ENCODE data around the gene PHF3. TPM values are rescaled to one million over a fixed set of nuclear protein-coding genes. Genes with fewer than 3 reads are reported as not detected.

Gene PHF3, protein sequence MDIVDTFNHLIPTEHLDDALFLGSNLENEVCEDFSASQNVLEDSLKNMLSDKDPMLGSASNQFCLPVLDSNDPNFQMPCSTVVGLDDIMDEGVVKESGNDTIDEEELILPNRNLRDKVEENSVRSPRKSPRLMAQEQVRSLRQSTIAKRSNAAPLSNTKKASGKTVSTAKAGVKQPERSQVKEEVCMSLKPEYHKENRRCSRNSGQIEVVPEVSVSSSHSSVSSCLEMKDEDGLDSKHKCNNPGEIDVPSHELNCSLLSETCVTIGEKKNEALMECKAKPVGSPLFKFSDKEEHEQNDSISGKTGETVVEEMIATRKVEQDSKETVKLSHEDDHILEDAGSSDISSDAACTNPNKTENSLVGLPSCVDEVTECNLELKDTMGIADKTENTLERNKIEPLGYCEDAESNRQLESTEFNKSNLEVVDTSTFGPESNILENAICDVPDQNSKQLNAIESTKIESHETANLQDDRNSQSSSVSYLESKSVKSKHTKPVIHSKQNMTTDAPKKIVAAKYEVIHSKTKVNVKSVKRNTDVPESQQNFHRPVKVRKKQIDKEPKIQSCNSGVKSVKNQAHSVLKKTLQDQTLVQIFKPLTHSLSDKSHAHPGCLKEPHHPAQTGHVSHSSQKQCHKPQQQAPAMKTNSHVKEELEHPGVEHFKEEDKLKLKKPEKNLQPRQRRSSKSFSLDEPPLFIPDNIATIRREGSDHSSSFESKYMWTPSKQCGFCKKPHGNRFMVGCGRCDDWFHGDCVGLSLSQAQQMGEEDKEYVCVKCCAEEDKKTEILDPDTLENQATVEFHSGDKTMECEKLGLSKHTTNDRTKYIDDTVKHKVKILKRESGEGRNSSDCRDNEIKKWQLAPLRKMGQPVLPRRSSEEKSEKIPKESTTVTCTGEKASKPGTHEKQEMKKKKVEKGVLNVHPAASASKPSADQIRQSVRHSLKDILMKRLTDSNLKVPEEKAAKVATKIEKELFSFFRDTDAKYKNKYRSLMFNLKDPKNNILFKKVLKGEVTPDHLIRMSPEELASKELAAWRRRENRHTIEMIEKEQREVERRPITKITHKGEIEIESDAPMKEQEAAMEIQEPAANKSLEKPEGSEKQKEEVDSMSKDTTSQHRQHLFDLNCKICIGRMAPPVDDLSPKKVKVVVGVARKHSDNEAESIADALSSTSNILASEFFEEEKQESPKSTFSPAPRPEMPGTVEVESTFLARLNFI (N-terminal part only)
- 23.2 TPM for total RNA-seq

DNA sequence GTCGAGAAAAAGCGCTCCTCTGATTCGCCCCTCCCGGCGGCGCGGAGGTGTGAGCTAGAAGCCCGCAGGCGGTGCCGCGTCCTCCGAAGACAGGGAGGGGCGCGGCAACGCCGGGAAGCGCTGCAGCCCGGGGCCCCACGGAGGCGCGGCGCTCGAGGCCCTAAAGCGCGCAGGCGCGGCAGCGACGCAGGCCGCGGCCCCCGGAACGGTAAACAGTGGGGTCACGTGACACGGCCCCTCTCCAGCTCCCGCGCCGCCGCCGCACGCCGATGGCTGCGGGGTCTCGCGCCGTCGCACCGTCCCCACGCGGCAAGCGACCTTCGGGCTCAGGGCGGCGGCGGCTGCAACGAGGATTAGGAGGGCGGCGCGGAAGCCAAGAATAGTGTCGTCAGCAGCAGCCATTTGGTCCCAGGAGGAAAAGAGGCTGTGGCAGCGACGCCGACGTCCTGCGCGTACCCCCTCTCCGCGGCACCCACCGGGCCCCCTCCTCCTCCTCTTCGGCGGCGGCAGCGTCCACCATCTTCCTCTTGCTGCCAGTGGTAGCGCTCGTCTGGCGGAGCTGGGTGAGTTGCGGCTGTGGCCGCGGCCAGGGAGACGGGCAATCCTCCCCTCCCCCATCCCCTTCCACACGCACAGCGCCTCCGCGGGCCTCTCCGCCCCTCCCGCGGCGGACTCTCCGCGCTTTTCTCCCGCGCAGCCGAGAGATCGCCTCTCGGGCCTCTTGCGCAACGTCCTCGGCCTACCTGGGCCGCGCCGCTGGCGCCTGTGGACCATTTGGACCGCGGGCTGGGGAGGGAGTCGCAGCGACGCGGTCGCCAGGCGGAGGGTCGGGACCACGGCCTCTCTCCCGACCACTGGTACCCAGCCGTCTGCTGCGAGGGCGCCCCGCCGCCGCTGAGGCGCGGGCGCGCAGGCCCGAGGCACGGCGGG lies at the start of gene PHF3:
TSS of gene PHF3 (plus strand) at position 215 of the 930 bp plus-strand sequence. CDS start 10,750 bp downstream, outside the sequence.
- DNase-seq (ENCODE audit: low spot score) = peak; percentile 93

DNA sequence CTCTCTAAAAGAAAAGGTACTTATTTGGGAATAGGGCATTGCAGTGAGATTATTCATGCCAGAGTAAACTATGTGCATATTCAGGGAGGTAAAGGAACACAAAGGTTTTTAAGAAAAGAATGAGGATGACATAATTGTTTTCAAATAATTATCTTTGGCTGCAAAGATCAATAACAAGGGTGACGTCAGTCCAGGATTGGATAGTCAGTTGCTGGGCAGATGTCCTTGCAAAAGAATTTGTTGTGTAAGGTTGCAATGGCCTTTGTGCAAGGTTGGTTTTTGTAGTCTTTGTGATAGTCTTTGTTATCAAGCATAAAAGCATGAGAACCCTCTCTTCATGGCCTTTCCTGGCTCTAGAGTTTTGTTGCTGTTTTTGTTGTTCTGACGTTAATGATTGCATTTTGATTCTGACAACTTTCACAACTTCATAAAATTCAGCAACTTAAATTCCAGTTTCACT lies 45.6 kb upstream of the PHF3 start:
- peak; percentile 66 for ATAC-seq
- DNase-seq (ENCODE audit: low spot score) = no peak

More for the DNA sequence above, at the start of gene PHF3:
- ATAC-seq = peak; percentile 89

DNA sequence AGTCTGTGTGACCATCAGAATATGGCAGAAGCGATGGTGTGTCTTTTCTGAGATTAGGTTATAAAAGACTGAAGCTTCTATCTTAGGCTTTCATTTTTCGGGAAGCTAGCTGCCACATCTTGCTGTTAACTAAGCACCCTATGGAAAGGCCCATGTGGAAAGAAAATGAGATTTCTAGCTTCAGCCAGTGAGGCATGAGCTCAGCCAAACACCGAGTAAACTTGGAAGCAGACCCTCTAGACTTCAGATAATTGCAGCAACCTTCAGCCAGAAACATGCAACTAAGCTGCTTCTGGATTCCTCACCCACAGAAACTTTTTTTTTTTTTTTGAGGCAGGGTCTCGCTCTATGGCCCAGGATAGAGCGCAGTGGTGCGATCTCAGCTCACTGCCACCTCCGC lies 42.7 kb upstream of the PHF3 start:
- DNase-seq (ENCODE audit: low spot score) = no peak
- ATAC-seq = no peak

- peak; percentile 37 for ATAC-seq
- DNase-seq (ENCODE audit: low spot score) = no peak
Observed at GRCh38 chr6:63597141-63598048, 38.2 kb upstream of the PHF3 start.

DNA sequence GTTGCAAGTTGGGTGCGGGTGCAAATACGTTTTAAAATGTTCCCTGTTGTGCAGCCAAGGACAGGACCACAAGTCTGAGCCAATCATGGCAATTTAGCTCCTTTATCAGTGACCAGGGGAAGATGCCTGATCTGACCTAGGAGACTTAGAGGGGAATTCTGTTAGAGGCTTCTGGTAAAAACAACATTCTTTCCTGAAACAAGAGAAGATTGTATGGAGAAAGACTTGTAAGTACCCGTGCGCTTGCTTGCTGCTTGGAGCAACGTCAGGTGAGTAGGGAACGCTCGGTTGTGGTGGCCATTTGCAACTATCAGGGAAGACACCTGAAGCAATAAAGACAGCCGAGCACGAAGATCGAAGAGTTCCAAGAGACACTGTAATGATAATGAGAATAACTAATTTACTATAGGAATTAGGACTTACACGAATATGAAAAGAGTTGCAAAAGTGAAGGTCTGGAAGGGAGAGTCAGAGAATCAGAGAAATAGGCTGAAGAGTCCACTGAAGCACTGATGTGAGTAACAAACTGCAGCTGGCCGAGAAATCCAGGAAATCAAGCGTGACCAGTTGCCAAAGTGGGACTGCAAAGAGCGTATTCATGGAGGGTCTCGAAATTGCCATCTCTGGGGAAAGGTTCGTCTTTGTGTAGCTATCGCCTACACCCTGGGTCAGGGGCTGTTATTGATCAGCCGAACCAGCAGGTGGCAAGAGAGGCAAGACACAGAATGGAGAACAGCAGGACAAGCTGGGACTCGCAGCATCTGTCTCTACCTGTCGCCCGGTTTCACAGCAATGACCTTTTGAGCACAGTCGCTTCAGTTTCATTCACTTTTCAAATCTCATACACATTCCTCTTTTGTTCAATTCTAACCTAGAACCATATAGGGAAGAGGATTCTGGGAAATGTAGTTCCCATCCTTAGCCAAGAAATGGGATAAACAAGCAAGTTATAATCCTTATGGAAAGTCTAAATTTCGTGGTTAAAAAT lies 37.3 kb upstream of the PHF3 start:
- ATAC-seq = peak; percentile 99
- DNase-seq (ENCODE audit: low spot score) = peak; percentile 79

DNA sequence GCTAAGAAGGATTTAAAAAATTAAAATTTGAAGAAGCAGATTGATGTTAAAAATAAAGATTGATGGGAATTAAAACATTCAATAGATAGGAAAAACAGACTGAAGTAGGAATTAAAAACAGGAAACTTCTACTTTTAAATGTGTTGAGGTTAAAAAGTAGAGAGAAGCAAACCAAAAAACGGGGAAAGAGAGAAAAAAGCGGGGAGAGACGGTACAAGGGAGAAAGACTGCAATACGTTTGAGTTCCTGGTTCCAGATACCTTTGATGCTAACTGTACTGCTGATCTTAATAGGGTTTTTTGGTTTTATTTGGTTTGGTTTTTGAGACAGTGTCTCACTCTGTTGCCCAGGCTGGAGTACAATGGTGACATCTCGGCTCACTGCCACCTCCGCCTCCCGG lies 36.4 kb upstream of the PHF3 start:
- ATAC-seq (no peak), DNase-seq (ENCODE audit: low spot score) (no peak)

GRCh38 chr6:63600136-63600535 lies 35.5 kb upstream of the PHF3 start:
- ATAC-seq (no peak), DNase-seq (ENCODE audit: low spot score) (no peak)

DNA sequence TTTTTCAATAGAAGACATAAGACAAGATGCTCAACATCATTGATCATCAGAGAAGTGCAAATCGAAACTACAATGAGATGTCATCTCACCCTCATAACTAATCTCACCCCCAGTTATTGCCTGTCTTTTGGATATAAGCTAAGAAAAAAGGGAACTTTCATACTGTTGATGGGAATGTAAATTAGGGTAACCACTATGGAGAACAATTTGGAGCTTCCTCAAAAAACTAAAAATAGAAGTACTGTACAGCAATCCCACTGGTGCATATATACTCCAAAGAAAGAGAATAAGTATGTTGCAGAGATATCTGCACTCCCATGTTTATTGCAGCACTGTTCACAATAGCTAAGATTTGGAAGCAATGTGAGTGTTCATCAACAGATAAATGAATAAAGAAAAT lies 26.4 kb upstream of the PHF3 start:
- DNase-seq (ENCODE audit: low spot score) = no peak

DNA sequence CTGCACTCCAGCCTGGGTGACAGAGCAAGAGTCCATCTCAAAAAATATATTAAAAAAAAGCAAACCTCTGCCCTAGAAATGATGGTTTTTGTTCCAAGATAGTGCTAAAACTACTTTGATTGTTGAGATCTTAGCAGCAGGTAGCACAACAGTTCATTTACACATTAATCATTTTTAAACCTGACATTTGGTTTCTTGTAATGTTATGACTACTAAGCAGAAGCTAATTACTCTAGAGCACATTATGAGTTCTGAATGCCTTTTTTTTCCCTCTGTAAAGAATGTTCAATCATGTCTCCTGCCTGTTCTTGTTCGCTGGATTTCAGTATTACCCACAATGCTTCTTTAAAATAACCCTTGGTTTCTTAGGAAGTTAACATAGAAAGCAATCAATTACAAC lies 24.7 kb upstream of the PHF3 start:
- ATAC-seq = no peak
- DNase-seq (ENCODE audit: low spot score) = no peak

More for the DNA sequence above, 26.4 kb upstream of the PHF3 start:
- ATAC-seq = no peak

- ATAC-seq = no peak
Observed at GRCh38 chr6:63611560-63611959, 24.0 kb upstream of the PHF3 start.

GRCh38 chr6:63615590-63615989 lies 20.0 kb upstream of the PHF3 start:
- ATAC-seq (no peak), DNase-seq (ENCODE audit: low spot score) (no peak)

More at GRCh38 chr6:63611560-63611959, 24.0 kb upstream of the PHF3 start:
- DNase-seq (ENCODE audit: low spot score) = no peak

DNA sequence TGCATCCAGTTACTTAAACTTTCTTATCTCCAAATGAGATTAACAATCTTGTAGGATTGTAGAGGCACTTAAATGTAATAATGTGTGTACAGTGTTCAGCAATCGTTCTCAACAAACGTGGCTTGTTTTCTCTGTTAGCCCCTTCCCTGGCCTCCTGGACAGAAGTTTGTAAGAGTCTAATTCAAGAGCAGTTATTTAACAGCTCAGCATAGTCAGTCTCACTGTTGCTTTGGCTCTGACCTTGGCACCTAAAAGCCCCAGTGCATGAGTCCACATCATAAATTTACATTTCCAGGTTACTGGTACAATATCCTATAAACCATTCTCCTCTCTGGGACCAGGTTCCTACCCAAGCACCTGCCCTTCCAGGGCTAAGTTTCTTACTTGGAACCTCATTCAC lies 11.5 kb upstream of the PHF3 start:
- no peak for DNase-seq (ENCODE audit: low spot score)
- ATAC-seq = no peak

- no peak for DNase-seq (ENCODE audit: low spot score)
- no peak for ATAC-seq
Observed at GRCh38 chr6:63630466-63630865, 5.1 kb upstream of the PHF3 start.

DNA sequence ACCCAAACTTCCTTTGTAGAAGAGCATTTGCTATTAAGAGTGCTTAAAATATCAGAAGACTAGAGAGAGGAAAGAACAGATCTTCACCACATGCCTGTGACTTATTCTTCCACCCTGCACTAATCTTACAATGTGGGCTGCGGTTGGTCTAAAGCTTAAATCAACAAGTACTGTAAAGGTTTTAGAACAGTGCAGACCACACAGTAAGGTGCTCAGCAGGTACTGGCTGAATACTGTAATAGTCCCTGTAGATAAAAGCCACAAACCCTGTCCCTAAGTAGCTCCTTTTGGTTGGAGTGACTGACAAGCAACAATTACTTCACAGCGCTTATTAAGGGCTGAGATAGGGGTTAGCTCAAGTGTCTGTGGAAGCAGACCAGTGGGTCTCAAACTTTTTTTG lies 972 bp upstream of the PHF3 start:
- no peak for DNase-seq (ENCODE audit: low spot score)
- no peak for ATAC-seq

GRCh38 chr6:63635215-63635587 lies 401 bp upstream of the PHF3 start:
- ATAC-seq (no peak), DNase-seq (ENCODE audit: low spot score) (no peak)

GRCh38 chr6:63636518-63637021 lies 968 bp downstream of the PHF3 start:
- peak; percentile 64 for DNase-seq (ENCODE audit: low spot score)
- peak; percentile 38 for ATAC-seq

GRCh38 chr6:63637865-63638445 lies 2.4 kb downstream of the PHF3 start:
- no peak for DNase-seq (ENCODE audit: low spot score)
- no peak for ATAC-seq
